ENCODE measurements around the gene MMP11.

GRCh38 chr22:23752750-23753149 lies 19.9 kb upstream of the MMP11 start:
- TF ChIP-seq, protein P1, sequence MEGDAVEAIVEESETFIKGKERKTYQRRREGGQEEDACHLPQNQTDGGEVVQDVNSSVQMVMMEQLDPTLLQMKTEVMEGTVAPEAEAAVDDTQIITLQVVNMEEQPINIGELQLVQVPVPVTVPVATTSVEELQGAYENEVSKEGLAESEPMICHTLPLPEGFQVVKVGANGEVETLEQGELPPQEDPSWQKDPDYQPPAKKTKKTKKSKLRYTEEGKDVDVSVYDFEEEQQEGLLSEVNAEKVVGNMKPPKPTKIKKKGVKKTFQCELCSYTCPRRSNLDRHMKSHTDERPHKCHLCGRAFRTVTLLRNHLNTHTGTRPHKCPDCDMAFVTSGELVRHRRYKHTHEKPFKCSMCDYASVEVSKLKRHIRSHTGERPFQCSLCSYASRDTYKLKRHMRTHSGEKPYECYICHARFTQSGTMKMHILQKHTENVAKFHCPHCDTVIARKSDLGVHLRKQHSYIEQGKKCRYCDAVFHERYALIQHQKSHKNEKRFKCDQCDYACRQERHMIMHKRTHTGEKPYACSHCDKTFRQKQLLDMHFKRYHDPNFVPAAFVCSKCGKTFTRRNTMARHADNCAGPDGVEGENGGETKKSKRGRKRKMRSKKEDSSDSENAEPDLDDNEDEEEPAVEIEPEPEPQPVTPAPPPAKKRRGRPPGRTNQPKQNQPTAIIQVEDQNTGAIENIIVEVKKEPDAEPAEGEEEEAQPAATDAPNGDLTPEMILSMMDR (IDR thresholded peaks at IDR 0.05; ENCODE audit: low read depth, low read length), result no peak
- no peak for TF ChIP-seq EZH2phosphoT487 (IDR thresholded peaks at IDR 0.05; ENCODE audit: low read depth)
